Measurements from ENCODE around the gene KPNA1. TPM values are rescaled to one million over a fixed set of nuclear protein-coding genes. Genes with fewer than 3 reads are reported as not detected.

The KPNA1 gene
- total and polyA plus RNA-seq, 2 of the 13 experiments (the other 11 are each of a cell fraction or from before 2014, with no cell fraction given), result 15.4 to 30.0 TPM

DNA sequence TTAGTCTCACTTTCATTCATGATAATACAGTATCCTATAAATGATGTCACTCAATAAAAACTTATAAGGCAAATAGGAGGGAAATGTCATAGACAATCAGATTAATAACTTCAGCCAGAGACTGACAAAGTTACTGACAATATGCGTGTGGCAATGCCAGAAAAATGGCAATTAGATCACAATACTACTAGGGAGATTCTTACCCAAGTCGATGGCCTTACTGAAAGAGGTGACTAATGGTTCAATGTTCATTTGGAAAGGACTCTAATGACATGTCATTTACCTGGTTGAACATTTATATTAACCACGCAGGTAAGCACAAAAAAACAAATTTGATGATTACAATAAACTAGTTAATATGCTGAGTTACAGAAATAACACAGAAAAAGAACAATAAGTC is 52.9 kb downstream of the KPNA1 start:
- Histone ChIP-seq H3K36me3 (replicated peaks in 1 of 2; ENCODE audit: control insufficient read depth in 1 of 2, insufficient read depth in 2 of 2, low read length in 2 of 2) (peaks cover 8 to 48% of the 10 kb centered on the region in 2 experiments; a peak in 4 of 5 replicates), H3K4me3 (replicated peaks in 1 of 3; ENCODE audit: insufficient read depth in 1 of 3, low read depth in 2 of 3, low read length in 3 of 3) (no peak overlapping the region), H4K20me1 (ENCODE audit: insufficient read depth, low read length) (no peaks in the 10 kb centered on the region), H2AFZ (ENCODE audit: low read length) (no peak overlapping the region), H3K27me3 (ENCODE audit: control insufficient read depth in 1 of 2, insufficient read depth in 2 of 2, low read length in 2 of 2) (no peaks in the 10 kb centered on the region), H3K4me2 (ENCODE audit: low read depth, low read length) (no peak overlapping the region), H3K4me1 (ENCODE audit: insufficient read depth, low read length) (peaks cover under 1% of the 10 kb centered on the region; the same call in 1 of the 2 replicates), H3K9me3 (ENCODE audit: low read length) (no peaks in the 10 kb centered on the region), H3K27ac (ENCODE audit: extremely low read length, insufficient read depth, low read length) (no peak overlapping the region), H3K9ac (ENCODE audit: insufficient read depth, low read depth, low read length) (no peak overlapping the region), H3K79me2 (ENCODE audit: insufficient read depth, low read length) (no peaks in the 10 kb centered on the region)
- ChIA-PET POLR2A (no interaction called here), CTCF (ENCODE audit: low intra/inter-chr PET ratio, low total read pairs) (no interaction called here)
- 85% methylated on average over 3 of the region's 3 CpGs for WGBS (ENCODE audit: low lambda C conversion rate)
- intact Hi-C loops (cut with micrococcal nuclease; ENCODE audit: unreplicated experiment) (no loop called here), in situ Hi-C loops (cut with HindIII; ENCODE audit: extremely low pct_ligation_motif_present, low pct_unique_long_range_greater_than_20kb) (no loop called here)
- no peak for ATAC-seq
- no TSS peak for BruUV-seq (replicated peaks)
- no peak for DNase-seq (ENCODE audit: low spot score)
- TF ChIP-seq ZNF484 (CRISPR knock-in tag; IDR thresholded peaks at IDR 0.05; ENCODE audit: borderline replicate concordance, low read depth), result no peak
- TF ChIP-seq ZNF235 (CRISPR knock-in tag; IDR thresholded peaks at IDR 0.05; ENCODE audit: borderline replicate concordance), result no peak
- TF ChIP-seq MAFK (conservative IDR thresholded peaks at IDR 0.05 in 1 of 2, IDR thresholded peaks at IDR 0.05 in 1 of 2; ENCODE audit: low read length in 2 of 2), result 0 out of 4 replicates have a peak, but pooled peaks of 1 of the 2 experiments have one; percentile 7
- no peak for TF ChIP-seq HIVEP1 (CRISPR knock-in tag; IDR thresholded peaks at IDR 0.05)
- FAIRE-seq, result no peak

DNA sequence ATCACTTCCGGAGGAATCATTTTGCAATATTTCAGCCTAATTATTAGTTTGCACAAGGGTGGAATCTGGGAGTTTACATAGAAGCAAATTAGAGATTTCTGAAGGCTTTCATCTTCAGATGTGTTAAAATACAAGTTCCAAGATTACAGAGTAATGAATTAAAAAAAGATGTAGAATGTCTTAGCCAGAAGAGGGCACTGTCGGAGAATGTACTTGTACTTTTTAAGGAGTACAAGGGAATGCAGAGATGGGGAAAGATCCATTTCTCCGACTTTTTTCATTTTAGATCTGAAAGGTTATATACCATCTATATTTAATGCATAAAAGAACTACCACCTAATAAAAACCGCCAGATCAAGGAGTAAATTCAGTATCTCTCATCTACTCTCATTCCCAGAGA is 55.7 kb downstream of the KPNA1 start:
- Histone ChIP-seq H4K20me1 (ENCODE audit: insufficient read depth, low read length) (no peaks in the 10 kb centered on the region), H3K4me3 (replicated peaks in 1 of 3; ENCODE audit: insufficient read depth in 1 of 3, low read depth in 2 of 3, low read length in 3 of 3) (no peak overlapping the region), H3K36me3 (replicated peaks in 1 of 2; ENCODE audit: control insufficient read depth in 1 of 2, insufficient read depth in 2 of 2, low read length in 2 of 2) (peaks cover 6 to 54% of the 10 kb centered on the region in 2 experiments; a peak in 4 of 5 replicates), H3K9ac (ENCODE audit: insufficient read depth, low read depth, low read length) (no peak overlapping the region), H3K27me3 (ENCODE audit: control insufficient read depth in 1 of 2, insufficient read depth in 2 of 2, low read length in 2 of 2) (no peaks in the 10 kb centered on the region), H2AFZ (ENCODE audit: low read length) (no peak overlapping the region), H3K9me3 (ENCODE audit: low read length) (no peaks in the 10 kb centered on the region), H3K4me2 (ENCODE audit: low read depth, low read length) (no peak overlapping the region), H3K4me1 (ENCODE audit: insufficient read depth, low read length) (peaks cover 16% of the 10 kb centered on the region), H3K79me2 (ENCODE audit: insufficient read depth, low read length) (no peaks in the 10 kb centered on the region), H3K27ac (ENCODE audit: extremely low read length, insufficient read depth, low read length) (no peak overlapping the region)
- intact Hi-C loops (cut with micrococcal nuclease; ENCODE audit: unreplicated experiment), result no loop called here
- in situ Hi-C loops (cut with HindIII; ENCODE audit: extremely low pct_ligation_motif_present, low pct_unique_long_range_greater_than_20kb), result no loop called here
- WGBS (ENCODE audit: low lambda C conversion rate), result 93% methylated on average over 4 of the region's 4 CpGs
- FAIRE-seq (no peak), ATAC-seq (no peak), DNase-seq (ENCODE audit: low spot score) (no peak)
- BruUV-seq (replicated peaks), result no TSS peak
- CTCF ChIA-PET (ENCODE audit: low intra/inter-chr PET ratio, low total read pairs), result no interaction called here
- TF ChIP-seq STAG1 (CRISPR knock-in tag; IDR thresholded peaks at IDR 0.05), result peak; percentile 27; the same call in 1 of the 2 replicates
- no peak for TF ChIP-seq ZNF354B (CRISPR knock-in tag; IDR thresholded peaks at IDR 0.05)
- POLR2A ChIA-PET, result interaction anchor here (1.4 kb wide), 1 partner anchor 75 kb away, joined by 3 read pairs; the partner anchor contains the start of gene FAM162A

All from HepG2 (cell line).